BLaER1 treated with 17β-estradiol and CSF1 and Interleukin-3, amounts not matched to agents 10 nM and 100 nM (cell line): Measurements from ENCODE around the gene KANK4.

Experiments used
- H3K27ac ChIP-seq, 11 experiments: shearing (Covaris generic); formaldehyde crosslinking; 2 replicates each; pipeline ENCODE4 v1.8.1; 2022
- H3K27me3 ChIP-seq, 11 experiments: shearing (Covaris generic); formaldehyde crosslinking; 2 replicates each; pipeline ENCODE4 v1.8.1; 2022
- H3K36me3 ChIP-seq, 11 experiments: shearing (Covaris generic); formaldehyde crosslinking; 2 replicates each; pipeline ENCODE4 v1.8.1; 2022
- H3K4me1 ChIP-seq, 10 experiments: shearing (Covaris generic); formaldehyde crosslinking; 2 replicates each; pipeline ENCODE4 v1.8.1; 2022
- H3K4me2 ChIP-seq, 11 experiments: shearing (Covaris generic); formaldehyde crosslinking; 2 replicates each; pipeline ENCODE4 v1.8.1; 2022
- H3K4me3 ChIP-seq, 10 experiments: shearing (Covaris generic); formaldehyde crosslinking; 2 replicates each; pipeline ENCODE4 v1.8.1; 2022
- H3K9ac ChIP-seq, 11 experiments: shearing (Covaris generic); formaldehyde crosslinking; 2 replicates each; pipeline ENCODE4 v1.8.1; 2022
- H3K9me3 ChIP-seq, 11 experiments: shearing (Covaris generic); formaldehyde crosslinking; replicated peaks in 1 of 11; 2 replicates each; pipeline ENCODE4 v1.8.1; 2022
- H4K20me1 ChIP-seq, 11 experiments: shearing (Covaris generic); formaldehyde crosslinking; 2 replicates each; pipeline ENCODE4 v1.8.1; 2022
- Cebpa-rat ChIP-seq, 11 experiments: shearing (Covaris generic); IDR thresholded peaks; 2 replicates each; pipeline ENCODE4 v1.8.1; 2022

The KANK4 gene

DNA sequence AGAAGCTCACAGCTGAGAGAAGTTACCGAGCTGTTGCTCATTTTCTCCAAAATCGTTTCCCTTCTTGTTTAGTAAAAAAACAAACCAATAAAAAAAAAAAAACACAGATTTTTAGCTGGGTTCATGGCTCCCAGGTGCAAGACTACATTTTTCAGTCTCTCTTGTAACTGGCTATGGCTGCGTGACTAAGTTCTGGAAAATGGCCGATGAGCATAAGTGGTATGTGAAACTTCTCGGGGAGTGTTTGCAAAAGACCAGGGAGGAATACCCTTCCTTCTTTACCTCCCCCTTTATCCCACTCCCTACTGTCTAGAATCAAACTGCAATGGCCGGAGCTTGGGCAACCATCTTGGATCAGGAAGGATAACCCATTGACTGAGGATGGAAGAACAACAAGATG is 38.7 kb upstream of the KANK4 start:
- no peak overlapping the region for H3K9ac ChIP-seq
- peaks cover 0 to 39% (median 4%) of the 10 kb centered on the region in 10 experiments; a peak in 10 of 20 replicates for H3K4me1 ChIP-seq
- H3K9me3 ChIP-seq = no peaks in the 10 kb centered on the region
- no peaks in the 10 kb centered on the region for H3K27me3 ChIP-seq
- H3K27ac ChIP-seq = no peak overlapping the region
- no peak overlapping the region for H3K4me3 ChIP-seq
- no peaks in the 10 kb centered on the region for H4K20me1 ChIP-seq
- no peak for TF ChIP-seq Cebpa-rat (IDR thresholded peaks at IDR 0.05)
- no peak overlapping the region for H3K4me2 ChIP-seq
- H3K36me3 ChIP-seq = no peaks in the 10 kb centered on the region

DNA sequence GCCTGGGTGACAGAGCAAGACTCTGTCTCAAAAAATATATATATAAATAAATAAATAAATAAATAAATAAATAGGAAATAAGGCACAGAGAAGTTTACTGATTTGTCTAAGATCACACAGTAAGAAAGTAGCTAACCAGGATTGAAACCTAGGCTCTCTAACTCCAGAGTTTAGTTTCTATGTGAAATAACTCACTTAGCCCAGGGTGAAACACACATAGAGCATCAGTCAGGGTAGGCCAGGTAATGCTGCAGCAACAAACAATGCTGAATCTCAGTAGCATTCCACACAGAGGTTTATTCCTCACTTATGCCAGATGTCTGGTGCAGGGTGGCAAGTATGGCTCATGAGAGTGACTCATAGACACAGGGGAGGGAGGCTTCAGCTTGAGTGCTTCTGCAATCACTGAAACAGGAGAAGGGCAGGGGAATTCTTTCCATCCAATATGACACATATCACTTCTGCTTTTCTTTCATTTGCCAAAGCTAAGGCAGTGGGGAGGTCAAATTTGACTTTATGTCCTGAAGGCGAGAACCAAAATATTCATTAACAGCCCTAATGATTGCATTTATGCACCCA is 37.1 kb upstream of the KANK4 start:
- H3K4me3 ChIP-seq = no peak overlapping the region
- H3K4me2 ChIP-seq = peak overlapping the region in 3 of 11 experiments; percentile 5 to 47 (median 43); a peak in 4 of 22 replicates
- H3K27me3 ChIP-seq = no peaks in the 10 kb centered on the region
- no peaks in the 10 kb centered on the region for H4K20me1 ChIP-seq
- TF ChIP-seq Cebpa-rat (IDR thresholded peaks at IDR 0.05) = 0 out of 22 replicates have a peak, but pooled peaks of 1 of the 11 experiments have one; percentile 35
- H3K27ac ChIP-seq = peak overlapping the region in 2 of 11 experiments; percentile 4 to 5; a peak in 1 of 22 replicates
- no peaks in the 10 kb centered on the region for H3K36me3 ChIP-seq
- no peaks in the 10 kb centered on the region for H3K9me3 ChIP-seq
- H3K4me1 ChIP-seq = peaks cover 0 to 51% (median 4%) of the 10 kb centered on the region in 10 experiments; a peak in 10 of 20 replicates
- H3K9ac ChIP-seq = no peak overlapping the region

DNA sequence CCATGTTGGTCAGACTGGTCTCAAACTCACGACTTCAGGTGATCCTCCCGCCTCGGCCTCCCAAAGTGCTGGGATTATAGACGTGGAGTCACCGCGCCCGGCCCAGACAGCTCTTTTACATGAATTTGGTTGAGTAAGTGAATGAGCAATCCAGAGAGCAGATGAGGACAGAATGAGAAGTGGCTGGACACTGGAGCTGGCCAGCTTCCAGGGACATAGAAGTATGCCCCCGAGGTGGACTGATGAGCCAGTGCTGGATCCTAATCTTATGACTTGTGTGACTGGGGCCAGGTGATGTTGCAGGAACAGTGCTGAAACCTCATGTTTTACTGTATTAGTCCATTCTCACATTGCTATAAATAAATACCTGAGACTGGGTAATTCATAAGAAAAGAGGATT is 35.9 kb upstream of the KANK4 start:
- H3K27ac ChIP-seq = peak overlapping the region in 1 of 11 experiments; percentile 17; a peak in 1 of 22 replicates
- no peak overlapping the region for H3K4me3 ChIP-seq
- H3K4me2 ChIP-seq = peak overlapping the region in 2 of 11 experiments; percentile 42 to 47; a peak in 2 of 22 replicates
- no peak for TF ChIP-seq Cebpa-rat (IDR thresholded peaks at IDR 0.05)
- H3K9me3 ChIP-seq = no peaks in the 10 kb centered on the region
- H3K36me3 ChIP-seq = no peaks in the 10 kb centered on the region
- H4K20me1 ChIP-seq = no peaks in the 10 kb centered on the region
- no peak overlapping the region for H3K9ac ChIP-seq
- H3K4me1 ChIP-seq = peaks cover 0 to 51% (median 4%) of the 10 kb centered on the region in 10 experiments; a peak in 10 of 20 replicates
- H3K27me3 ChIP-seq = no peaks in the 10 kb centered on the region

DNA sequence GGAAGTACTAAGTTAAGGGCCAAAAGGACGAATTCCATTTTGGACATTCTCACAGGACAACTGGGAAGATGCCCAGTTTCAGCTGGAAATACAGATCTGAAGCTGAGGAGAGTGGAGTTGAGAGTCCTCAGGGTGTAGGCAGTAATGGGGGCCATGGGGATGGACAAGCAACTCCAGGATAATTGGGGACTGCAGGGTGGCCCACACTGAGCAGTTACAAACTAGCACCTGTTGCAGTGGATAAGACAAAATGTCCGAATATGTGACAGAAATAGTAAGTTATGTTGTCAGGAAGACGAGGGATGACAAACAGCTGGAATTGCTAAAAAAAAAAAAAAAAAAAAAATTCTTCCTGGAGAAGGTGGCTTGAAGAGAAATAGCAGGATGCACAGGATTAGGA is 34.6 kb upstream of the KANK4 start:
- Histone ChIP-seq H3K4me1 (peaks cover 0 to 51% (median 4%) of the 10 kb centered on the region in 10 experiments; a peak in 10 of 20 replicates), H3K9me3 (no peaks in the 10 kb centered on the region), H3K27me3 (no peaks in the 10 kb centered on the region), H3K27ac (no peak overlapping the region), H3K36me3 (no peaks in the 10 kb centered on the region), H3K4me3 (no peak overlapping the region), H3K9ac (no peak overlapping the region), H4K20me1 (no peaks in the 10 kb centered on the region), H3K4me2 (peak overlapping the region in 1 of 11 experiments; percentile 10; a peak in 1 of 22 replicates)
- TF ChIP-seq Cebpa-rat (IDR thresholded peaks at IDR 0.05) = no peak

DNA sequence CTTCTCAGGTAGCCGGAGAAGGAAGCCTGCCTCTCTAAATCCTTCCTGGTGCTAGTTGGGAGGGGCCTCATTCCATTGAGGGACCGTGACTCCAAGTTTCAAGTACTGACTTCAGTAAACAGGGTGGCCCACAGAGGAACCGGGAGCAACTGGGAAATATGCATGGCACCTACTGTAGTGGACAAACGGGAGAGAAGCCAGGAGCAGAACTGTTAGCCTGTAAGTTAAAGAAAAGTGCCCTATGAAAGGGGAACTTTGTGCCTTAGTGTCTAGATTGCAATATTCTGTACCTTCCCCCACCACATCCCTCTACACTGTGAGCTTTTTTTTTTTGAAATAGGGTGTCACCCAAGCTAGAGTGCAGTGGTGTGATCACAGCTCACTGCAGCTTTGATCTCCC is 33.2 kb upstream of the KANK4 start:
- Histone ChIP-seq H3K9me3 (no peaks in the 10 kb centered on the region), H3K4me2 (peak overlapping the region in 3 of 11 experiments; percentile 23 to 61 (median 32); a peak in 5 of 22 replicates), H4K20me1 (no peaks in the 10 kb centered on the region), H3K4me3 (no peak overlapping the region), H3K9ac (no peak overlapping the region), H3K27me3 (no peaks in the 10 kb centered on the region), H3K36me3 (no peaks in the 10 kb centered on the region), H3K27ac (peak overlapping the region in 1 of 11 experiments; percentile 24; a peak in 1 of 22 replicates), H3K4me1 (peaks cover 6 to 49% (median 10%) of the 10 kb centered on the region in 10 experiments)
- no peak for TF ChIP-seq Cebpa-rat (IDR thresholded peaks at IDR 0.05)

DNA sequence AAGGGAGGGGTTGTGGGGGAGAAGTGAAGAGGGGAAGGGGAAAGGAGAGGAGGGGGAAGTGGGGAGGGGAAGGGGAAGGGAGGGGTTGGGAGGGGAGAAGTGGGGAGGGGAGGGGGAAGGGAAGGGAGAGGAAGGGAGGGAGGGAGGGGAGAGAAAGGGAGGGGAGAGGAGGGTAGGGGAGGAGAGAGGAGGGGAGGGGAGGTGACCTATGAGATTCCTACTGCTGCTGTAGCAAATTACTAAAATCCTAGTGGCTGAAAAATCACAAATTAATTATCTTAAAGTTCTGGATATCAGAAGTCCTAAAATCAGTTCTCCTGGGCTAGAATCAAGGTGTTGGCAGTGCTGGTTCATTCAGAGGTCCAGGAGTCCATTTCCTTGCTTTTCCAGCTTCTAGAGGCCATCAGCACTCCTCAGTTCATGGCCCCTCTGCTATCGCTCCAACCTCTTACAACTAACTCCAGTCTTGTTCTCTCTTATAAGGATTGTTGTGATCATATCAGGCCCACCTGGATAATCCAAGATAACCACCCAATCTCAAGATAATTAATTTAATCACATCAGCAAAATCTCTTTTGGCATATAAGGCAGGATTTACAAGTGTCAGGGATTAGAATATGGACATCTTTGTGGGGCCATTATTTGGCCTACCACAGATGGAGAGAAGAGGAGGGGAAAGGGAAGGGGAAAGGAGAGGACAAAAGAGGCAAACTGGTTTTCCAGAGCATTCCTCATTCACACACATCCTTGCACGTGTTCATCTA is 30.4 kb upstream of the KANK4 start:
- H3K4me1 ChIP-seq = peaks cover 8 to 24% (median 13%) of the 10 kb centered on the region in 10 experiments; a peak in 19 of 20 replicates
- no peak for TF ChIP-seq Cebpa-rat (IDR thresholded peaks at IDR 0.05)
- H3K27me3 ChIP-seq = no peaks in the 10 kb centered on the region
- H3K27ac ChIP-seq = no peak overlapping the region
- no peak overlapping the region for H3K9ac ChIP-seq
- H3K9me3 ChIP-seq = no peaks in the 10 kb centered on the region
- no peaks in the 10 kb centered on the region for H3K36me3 ChIP-seq
- no peak overlapping the region for H3K4me3 ChIP-seq
- no peak overlapping the region for H3K4me2 ChIP-seq
- no peaks in the 10 kb centered on the region for H4K20me1 ChIP-seq

DNA sequence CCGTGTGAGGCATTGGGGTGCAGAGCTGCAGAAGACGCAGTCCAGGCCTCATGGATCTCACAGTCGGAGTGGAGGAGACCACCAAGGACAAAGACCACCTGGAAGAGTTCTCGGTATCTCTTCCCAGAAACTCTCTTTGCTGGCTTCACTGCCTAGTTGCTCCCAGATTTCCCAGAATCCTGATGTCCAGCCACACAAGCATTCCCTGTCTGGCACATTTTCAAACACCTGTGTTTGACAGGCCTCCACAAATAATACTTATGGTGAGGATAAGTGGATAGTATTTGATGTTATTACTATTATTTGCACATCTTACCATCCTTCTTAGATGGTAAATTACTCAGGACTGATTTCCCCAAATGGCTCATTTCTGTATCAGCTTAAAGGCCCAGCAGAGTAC is 27.7 kb upstream of the KANK4 start:
- Histone ChIP-seq H3K9me3 (no peaks in the 10 kb centered on the region), H3K4me3 (no peak overlapping the region), H3K4me2 (peak overlapping the region in 4 of 11 experiments; percentile 54 to 62 (median 59); a peak in 6 of 22 replicates), H3K27me3 (no peaks in the 10 kb centered on the region), H3K9ac (no peak overlapping the region), H3K4me1 (peaks cover 0 to 22% (median 10%) of the 10 kb centered on the region in 10 experiments; a peak in 14 of 20 replicates), H4K20me1 (no peaks in the 10 kb centered on the region), H3K27ac (no peak overlapping the region), H3K36me3 (no peaks in the 10 kb centered on the region)
- TF ChIP-seq Cebpa-rat (IDR thresholded peaks at IDR 0.05) = no peak

DNA sequence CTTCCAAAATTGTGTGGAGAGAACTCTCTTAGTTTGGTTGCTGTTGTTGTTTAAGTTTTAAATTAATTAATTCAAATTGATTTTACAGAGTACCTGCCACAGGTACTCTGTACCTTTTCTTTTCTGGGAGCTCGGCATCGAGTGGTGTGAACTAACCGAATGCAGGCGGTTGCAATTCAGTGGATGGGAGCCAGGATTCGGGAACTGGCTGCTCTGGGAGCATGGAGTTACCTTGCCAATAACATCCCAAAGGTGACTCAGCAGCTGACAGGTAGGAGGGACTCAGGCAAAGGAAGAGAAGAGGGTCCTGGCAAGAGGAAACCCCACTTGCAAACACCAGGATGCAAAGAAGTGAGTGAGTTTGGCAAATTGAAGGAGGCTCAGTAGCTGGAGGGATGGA is 24.7 kb upstream of the KANK4 start:
- H3K27me3 ChIP-seq = no peaks in the 10 kb centered on the region
- no peak overlapping the region for H3K27ac ChIP-seq
- H4K20me1 ChIP-seq = no peaks in the 10 kb centered on the region
- H3K4me1 ChIP-seq = peaks cover 0 to 22% (median 10%) of the 10 kb centered on the region in 10 experiments; a peak in 13 of 20 replicates
- no peak overlapping the region for H3K4me2 ChIP-seq
- no peak for TF ChIP-seq Cebpa-rat (IDR thresholded peaks at IDR 0.05)
- no peaks in the 10 kb centered on the region for H3K36me3 ChIP-seq
- H3K9me3 ChIP-seq = no peaks in the 10 kb centered on the region
- H3K4me3 ChIP-seq = no peak overlapping the region
- no peak overlapping the region for H3K9ac ChIP-seq

DNA sequence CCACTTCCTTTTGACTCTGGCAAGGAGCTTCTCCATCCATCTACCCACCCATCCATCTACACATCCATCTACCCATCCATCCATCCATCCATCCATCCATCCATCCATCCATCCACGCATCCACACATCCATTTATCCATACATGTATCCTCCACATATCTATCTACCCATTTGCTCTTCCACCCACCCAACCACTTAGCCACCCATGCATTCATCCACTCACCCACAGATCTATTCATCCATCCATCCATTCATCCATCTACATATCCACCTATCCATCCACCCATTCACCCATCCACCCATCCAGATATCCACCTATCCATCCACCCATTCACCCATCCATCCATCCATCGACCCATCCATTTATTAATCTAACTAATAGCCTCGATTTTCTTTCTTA is 23.0 kb upstream of the KANK4 start:
- H3K4me3 ChIP-seq = no peak overlapping the region
- no peak overlapping the region for H3K9ac ChIP-seq
- peaks cover 2 to 26% (median 16%) of the 10 kb centered on the region in 10 experiments for H3K4me1 ChIP-seq
- H3K36me3 ChIP-seq = no peaks in the 10 kb centered on the region
- no peak overlapping the region for H3K27ac ChIP-seq
- H3K4me2 ChIP-seq = no peak overlapping the region
- no peaks in the 10 kb centered on the region for H3K9me3 ChIP-seq
- H3K27me3 ChIP-seq = no peaks in the 10 kb centered on the region
- TF ChIP-seq Cebpa-rat (IDR thresholded peaks at IDR 0.05) = no peak
- H4K20me1 ChIP-seq = no peaks in the 10 kb centered on the region
